GM23248 (cell line): Measurements from ENCODE around the gene CABP4.

ENCODE experiments used
- EZH2 ChIP-seq: fragments of 200-600 bp; sonication (generic); IDR thresholded peaks from 2 replicates; pipeline ENCODE4 v1.6.1; 2018; ENCODE audit warnings: antibody characterized with exemption, mild to moderate bottlenecking; ENCODE audit not compliant: insufficient read depth, poor library complexity, severe bottlenecking
- EZH2phosphoT487 ChIP-seq: fragments of 200-600 bp; sonication (generic); IDR thresholded peaks from 2 replicates; pipeline ENCODE4 v1.6.1; 2018; ENCODE audit warnings: antibody characterized with exemption, moderate library complexity, mild to moderate bottlenecking, low read depth; ENCODE audit not compliant: insufficient read depth

GRCh38 chr11:67433536-67434394, 21.4 kb upstream of the CABP4 start:
- TF ChIP-seq EZH2phosphoT487 (no peak), EZH2 (no peak)
